HG02610 (cell line): ENCODE data around the gene KLHL14.

Source experiments
- ATAC-seq: cut with Tn5 transposase; IDR thresholded peaks from one replicate; pipeline ENCODE4 v1.9.1; 2021; ENCODE audit warnings: mild to moderate bottlenecking, moderate library complexity; ENCODE audit not compliant: unreplicated experiment

KLHL14 gene

GRCh38 chr18:32724071-32724749 lies 48.6 kb downstream of the KLHL14 start:
- ATAC-seq, result no peak

GRCh38 chr18:32722279-32722678 lies 50.5 kb downstream of the KLHL14 start:
- ATAC-seq, result no peak

- no peak for ATAC-seq
Observed at GRCh38 chr18:32717126-32717525, 55.7 kb downstream of the KLHL14 start.

GRCh38 chr18:32714571-32715148 lies 58.2 kb downstream of the KLHL14 start:
- peak; percentile 98 for ATAC-seq

- ATAC-seq, result no peak
Observed at GRCh38 chr18:32712860-32713259, 60.0 kb downstream of the KLHL14 start.

- ATAC-seq, result no peak
Observed at GRCh38 chr18:32711862-32712261, 61.0 kb downstream of the KLHL14 start.

GRCh38 chr18:32707586-32707985 lies 65.2 kb downstream of the KLHL14 start:
- no peak for ATAC-seq

- ATAC-seq, result no peak
Observed at GRCh38 chr18:32707147-32707546, 65.7 kb downstream of the KLHL14 start.

- no peak for ATAC-seq
Observed at GRCh38 chr18:32701313-32701712, 71.5 kb downstream of the KLHL14 start.

- no peak for ATAC-seq
Observed at GRCh38 chr18:32698153-32698552, 74.7 kb downstream of the KLHL14 start.

GRCh38 chr18:32696376-32696775 lies 76.4 kb downstream of the KLHL14 start:
- no peak for ATAC-seq

- no peak for ATAC-seq
Observed at GRCh38 chr18:32695534-32695933, 77.3 kb downstream of the KLHL14 start.

- ATAC-seq, result no peak
Observed at GRCh38 chr18:32688821-32689220, 84.0 kb downstream of the KLHL14 start.

GRCh38 chr18:32684940-32685339 lies 87.9 kb downstream of the KLHL14 start:
- ATAC-seq, result no peak

- ATAC-seq, result no peak
Observed at GRCh38 chr18:32684096-32684495, 88.7 kb downstream of the KLHL14 start.

- ATAC-seq, result no peak
Observed at GRCh38 chr18:32683044-32683443, 89.8 kb downstream of the KLHL14 start.

GRCh38 chr18:32677578-32677977 lies 95.2 kb downstream of the KLHL14 start:
- no peak for ATAC-seq

- ATAC-seq, result no peak
Observed at GRCh38 chr18:32674491-32674890, 98.3 kb downstream of the KLHL14 start.

GRCh38 chr18:32672398-32672797 lies 100.4 kb downstream of the KLHL14 start:
- no peak for ATAC-seq

GRCh38 chr18:32670727-32671126 lies 102.1 kb downstream of the KLHL14 start:
- no peak for ATAC-seq

- no peak for ATAC-seq
Observed at GRCh38 chr18:32669549-32670165, 103.2 kb downstream of the KLHL14 start.

- ATAC-seq, result no peak
Observed at GRCh38 chr18:32668956-32669355, 103.9 kb downstream of the KLHL14 start.
